H1 (cell line): ENCODE measurements around the gene GALNT2. TPM values are rescaled to one million over a fixed set of nuclear protein-coding genes. Genes with fewer than 3 reads are reported as not detected.

ENCODE experiments used
- CTCF ChIA-PET: fragments of 300-600 bp; sonication (Branson Sonifier 250); formaldehyde crosslinking; loops from one replicate; lab custom pipeline; 2021; ENCODE audit not compliant: partially characterized antibody; lab: Charles Lee
- POLR2A ChIA-PET: fragments of 300-600 bp; sonication (Branson Sonifier 250); formaldehyde crosslinking; loops from one replicate; lab custom pipeline; 2021; ENCODE audit warnings: inconsistent platforms; ENCODE audit not compliant: partially characterized antibody; lab: Charles Lee
- DNase-seq, 2 experiments: peaks; one replicate each; pipeline versions ENCODE4 v3.0.0 to v3.0.0-alpha.2; 2010 to 2022; ENCODE audit warnings: low spot score in 2 of 2, low read depth in 1 of 2, mixed read lengths in 1 of 2
- FAIRE-seq: peaks from 2 replicates; lab custom pipeline; 2011; peaks lifted over from hg19 to GRCh38; lab: Jason Lieb, UNC
- H2AFZ ChIP-seq: 2 replicates; pipeline ENCODE4 v1.8.1; 2012; ENCODE audit warnings: low read length, inconsistent platforms
- H2AK5ac ChIP-seq: 2 replicates; pipeline ENCODE4 v1.6.1; 2013; ENCODE audit warnings: low read depth, low read length
- H2BK120ac ChIP-seq: replicated peaks from 2 replicates; pipeline ENCODE3; 2013; ENCODE audit warnings: low read depth, low read length, inconsistent platforms
- H2BK12ac ChIP-seq: 2 replicates; pipeline ENCODE4 v1.6.1; 2013; ENCODE audit warnings: low read depth, low read length
- H2BK15ac ChIP-seq: 2 replicates; pipeline ENCODE4 v1.6.1; 2013; ENCODE audit warnings: low read length
- H2BK20ac ChIP-seq: 2 replicates; pipeline ENCODE4 v1.6.1; 2013; ENCODE audit warnings: low read length
- H2BK5ac ChIP-seq: 2 replicates; pipeline ENCODE4 v1.6.1; 2013; ENCODE audit warnings: low read depth, low read length
- H3K14ac ChIP-seq: 2 replicates; pipeline ENCODE4 v1.6.1; 2013; ENCODE audit warnings: inconsistent platforms; ENCODE audit not compliant: insufficient read length
- H3K18ac ChIP-seq: 2 replicates; pipeline ENCODE4 v1.6.1; 2013; ENCODE audit warnings: low read length; ENCODE audit errors: extremely low read depth
- H3K23ac ChIP-seq: 2 replicates; pipeline ENCODE4 v1.6.1; 2013; ENCODE audit warnings: inconsistent platforms; ENCODE audit not compliant: insufficient read length
- H3K23me2 ChIP-seq: 2 replicates; pipeline ENCODE4 v1.6.1; 2013; ENCODE audit warnings: low read depth, low read length
- H3K27ac ChIP-seq: 2 replicates; pipeline ENCODE4 v1.6.1; 2011; ENCODE audit warnings: low read depth, low read length, inconsistent platforms
- H3K27me3 ChIP-seq, 4 experiments: replicated peaks in 1 of 4; 1 replicate in 1 of 4; 2 replicates in 3 of 4; pipeline versions ENCODE4 v1.6.1 to v1.8.1; 2011 to 2013; ENCODE audit warnings: low read length in 3 of 4, mild to moderate bottlenecking in 3 of 4, inconsistent platforms in 2 of 4, mixed read lengths in 2 of 4, moderate library complexity in 1 of 4; ENCODE audit not compliant: control insufficient read depth in 3 of 4, insufficient read depth in 3 of 4; ENCODE audit errors: extremely low read depth in 1 of 4
- H3K36me3 ChIP-seq, 4 experiments: 2 replicates each; pipeline versions ENCODE4 v1.6.1 to v1.8.1; 2011 to 2013; ENCODE audit warnings: mild to moderate bottlenecking in 4 of 4, low read length in 3 of 4, moderate library complexity in 2 of 4, control low read depth in 1 of 4, inconsistent platforms in 1 of 4; ENCODE audit not compliant: insufficient read depth in 4 of 4, control insufficient read depth in 2 of 4
- H3K4ac ChIP-seq: replicated peaks from 2 replicates; pipeline ENCODE3; 2013; ENCODE audit warnings: low read length, low read depth, mixed read lengths, inconsistent platforms; ENCODE audit not compliant: insufficient read length
- H3K4me1 ChIP-seq, 4 experiments: replicated peaks in 1 of 4; 1 replicate in 1 of 4; 2 replicates in 3 of 4; pipeline versions ENCODE4 v1.6.1 to v1.8.1; 2011 to 2013; ENCODE audit warnings: low read length in 3 of 4, inconsistent platforms in 2 of 4, mixed read lengths in 1 of 4; ENCODE audit not compliant: insufficient read depth in 4 of 4, control insufficient read depth in 3 of 4
- H3K4me2 ChIP-seq, 2 experiments: 2 replicates each; pipeline versions ENCODE4 v1.6.1 to v1.8.1; 2011 to 2013; ENCODE audit warnings: low read depth in 2 of 2, low read length in 2 of 2, control low read depth in 1 of 2, inconsistent platforms in 1 of 2, mild to moderate bottlenecking in 1 of 2; ENCODE audit not compliant: insufficient read depth in 1 of 2
- H3K4me3 ChIP-seq, 4 experiments: fragments of 200-600, 300-600 bp in 1 of 4; sonication (generic), shearing (Covaris generic), sonication (Bioruptor Twin) in 1 of 4; 2 replicates each; pipeline versions ENCODE4 v1.5.1 to v1.8.1; 2011 to 2016; ENCODE audit warnings: low read length in 4 of 4, low read depth in 3 of 4, control low read depth in 2 of 4, inconsistent platforms in 2 of 4, mild to moderate bottlenecking in 2 of 4, mixed read lengths in 1 of 4, moderate library complexity in 1 of 4; ENCODE audit not compliant: insufficient read depth in 2 of 4; ENCODE audit errors: extremely low read depth in 1 of 4
- H3K56ac ChIP-seq: replicated peaks from 2 replicates; pipeline ENCODE3; 2013; ENCODE audit warnings: low read depth, mild to moderate bottlenecking, mixed read lengths, low read length, inconsistent platforms; ENCODE audit not compliant: insufficient read length
- H3K79me1 ChIP-seq: 2 replicates; pipeline ENCODE4 v1.6.1; 2013; ENCODE audit warnings: low read depth, low read length, control low read depth
- H3K79me2 ChIP-seq, 2 experiments: 2 replicates each; pipeline versions ENCODE4 v1.6.1 to v1.8.1; 2012 to 2013; ENCODE audit warnings: low read length in 2 of 2, mild to moderate bottlenecking in 2 of 2, inconsistent platforms in 1 of 2; ENCODE audit not compliant: insufficient read depth in 2 of 2, control insufficient read depth in 1 of 2
- H3K9ac ChIP-seq, 4 experiments: replicated peaks in 1 of 4; 1 replicate in 1 of 4; 2 replicates in 3 of 4; pipeline versions ENCODE4 v1.6.1 to v1.8.1; 2011 to 2013; ENCODE audit warnings: low read depth in 3 of 4, low read length in 3 of 4, control low read depth in 2 of 4, mild to moderate bottlenecking in 2 of 4, moderate library complexity in 2 of 4, inconsistent platforms in 1 of 4; ENCODE audit errors: extremely low read depth in 1 of 4
- H3K9me3 ChIP-seq, 2 experiments: 2 replicates each; pipeline versions ENCODE4 v1.6.1 to v1.8.1; 2012 to 2013; ENCODE audit warnings: mild to moderate bottlenecking in 2 of 2, moderate library complexity in 2 of 2, control low read depth in 1 of 2, inconsistent platforms in 1 of 2, low read depth in 1 of 2, low read length in 1 of 2, mixed read lengths in 1 of 2; ENCODE audit not compliant: insufficient read depth in 2 of 2
- H4K20me1 ChIP-seq, 2 experiments: replicated peaks in 1 of 2; 2 replicates each; pipeline versions ENCODE3 to v1.8.1; 2011 to 2013; ENCODE audit warnings: inconsistent platforms in 2 of 2, low read length in 2 of 2, mild to moderate bottlenecking in 1 of 2; ENCODE audit not compliant: insufficient read depth in 2 of 2, control insufficient read depth in 1 of 2
- H4K5ac ChIP-seq: 2 replicates; pipeline ENCODE4 v1.6.1; 2013; ENCODE audit warnings: low read length, low read depth, mixed read lengths, inconsistent platforms; ENCODE audit not compliant: insufficient read length
- H4K8ac ChIP-seq: 2 replicates; pipeline ENCODE4 v1.8.0; 2013; ENCODE audit warnings: mild to moderate bottlenecking, moderate library complexity, low read length, inconsistent platforms; ENCODE audit not compliant: insufficient read depth; ENCODE audit errors: extremely low read depth
- H4K91ac ChIP-seq: replicated peaks from 2 replicates; pipeline ENCODE3; 2013; ENCODE audit warnings: low read length, mixed read lengths, inconsistent platforms; ENCODE audit not compliant: insufficient read length
- ATF3 ChIP-seq: IDR thresholded peaks from 2 replicates; pipeline ENCODE4 v1.6.1; 2011; ENCODE audit warnings: low read depth, mild to moderate bottlenecking, low read length; ENCODE audit not compliant: insufficient read depth
- CHD1 ChIP-seq: IDR thresholded peaks from 2 replicates; pipeline ENCODE4 v1.6.1; 2012; ENCODE audit warnings: low read depth, low read length, improper control_type of control experiment
- CREB1 ChIP-seq: IDR thresholded peaks from 2 replicates; pipeline ENCODE4 v1.6.1; 2012; ENCODE audit warnings: inconsistent platforms
- E2F6 ChIP-seq: IDR thresholded peaks from 2 replicates; pipeline ENCODE4 v1.6.1; 2012; ENCODE audit warnings: inconsistent platforms
- EP300 ChIP-seq, 2 experiments: IDR thresholded peaks; 1 replicate in 1 of 2; 2 replicates in 1 of 2; pipeline ENCODE4 v1.6.1; 2011 to 2012; ENCODE audit warnings: low read depth in 2 of 2, low read length in 2 of 2, mild to moderate bottlenecking in 2 of 2, borderline replicate concordance in 1 of 2, inconsistent platforms in 1 of 2, moderate library complexity in 1 of 2
- FOSL1 ChIP-seq: IDR thresholded peaks from 2 replicates; pipeline ENCODE4 v1.6.1; 2011; ENCODE audit warnings: mild to moderate bottlenecking, low read depth, low read length, moderate library complexity; ENCODE audit not compliant: insufficient read depth
- JUN ChIP-seq: IDR thresholded peaks from 2 replicates; pipeline ENCODE4 v1.6.1; 2011; ENCODE audit warnings: low read depth, mild to moderate bottlenecking, improper control_type of control experiment, low read length
- MAFK ChIP-seq: IDR thresholded peaks from 2 replicates; pipeline ENCODE4 v1.6.1; 2012; ENCODE audit warnings: low read depth, mild to moderate bottlenecking, improper control_type of control experiment, low read length
- PHF8 ChIP-seq: fragments of 200-600 bp; sonication (generic); conservative IDR thresholded peaks from 2 replicates; pipeline ENCODE4 v1.7.1; 2012; ENCODE audit warnings: low read depth, mild to moderate bottlenecking, inconsistent platforms, low read length, moderate library complexity
- RBBP5 ChIP-seq: IDR thresholded peaks from 2 replicates; pipeline ENCODE4 v1.7.1; 2012; ENCODE audit warnings: low read depth, mild to moderate bottlenecking, inconsistent platforms, low read length, moderate library complexity, borderline replicate concordance
- SIX5 ChIP-seq: IDR thresholded peaks from 2 replicates; pipeline ENCODE4 v1.6.1; 2011; ENCODE audit warnings: mild to moderate bottlenecking, low read depth, low read length
- WGBS, 2 experiments: shearing (Covaris generic) in 1 of 2; methylation state at CpG; one replicate each; pipeline versions ENCODE4 v1.1.6 to v1.1.7; 2013 to 2015; ENCODE audit warnings: low lambda C conversion rate in 2 of 2, mixed read lengths in 2 of 2, inconsistent platforms in 1 of 2, low coverage in 1 of 2, missing lambda C conversion rate in 1 of 2; ENCODE audit not compliant: insufficient replicate concordance in 2 of 2, insufficient coverage in 1 of 2, insufficient read length in 1 of 2; ENCODE audit errors: extremely low coverage in 1 of 2, missing lambda C conversion rate in 1 of 2; 5-methylcytosine and 5-hydroxymethylcytosine counted together
- polyA plus RNA-seq, 7 experiments: library from polyadenylated mRNA; depleted of rRNA in 3 of 7; stranded (reverse) in 5 of 7; unstranded in 2 of 7; fragments of >200 nt in 5 of 7; fragments of 200-250 nt in 2 of 7; gene quantifications; 1 replicate in 5 of 7; 2 replicates in 1 of 7; 4 replicates in 1 of 7; pipeline versions ENCODE4 v1.2.1 to v1.2.3, GENCODE V29; 2011 to 2013; ENCODE audit warnings: missing spikeins in 2 of 7, mixed read lengths in 2 of 7
- total RNA-seq: library from RNA; stranded (reverse); fragmentation: NEBNext Ultra II Directional; extraction: Animal tissue kit (Norgen Biotek cat#: 25700); gene quantifications from 2 replicates; pipeline ENCODE4 v1.2.1, GENCODE V29; 2021

Gene GALNT2
- total and polyA plus RNA-seq, 2 of the 8 experiments (the other 6 are each of a cell fraction or from before 2014, with no cell fraction given), result 34.5 to 75.3 TPM

- H3K9me3 ChIP-seq, result peaks cover 8 to 9% of the 10 kb centered on the region in 2 experiments; a peak in 3 of 4 replicates
- no peak overlapping the region for H2BK15ac ChIP-seq
- no peak overlapping the region for H3K4ac ChIP-seq
- no peak overlapping the region; the same call in 1 of the 2 replicates for H4K8ac ChIP-seq
- H3K27ac ChIP-seq, result no peak overlapping the region
- no peak overlapping the region for H3K4me2 ChIP-seq
- FAIRE-seq (no peak), DNase-seq (no peak)
- peaks cover 13 to 95% of the 10 kb centered on the region in 2 experiments; a peak in 3 of 4 replicates for H3K79me2 ChIP-seq
- no peak overlapping the region for H4K5ac ChIP-seq
- no peaks in the 10 kb centered on the region; a peak in 1 of 8 replicates for H3K36me3 ChIP-seq
- H3K4me3 ChIP-seq, result no peak overlapping the region
- peaks cover 0 to 15% (median 5%) of the 10 kb centered on the region in 4 experiments; a peak in 5 of 7 replicates for H3K4me1 ChIP-seq
- no peak overlapping the region for H2BK20ac ChIP-seq
- H3K23ac ChIP-seq, result no peak overlapping the region
- H3K27me3 ChIP-seq, result no peaks in the 10 kb centered on the region
- no peak overlapping the region for H3K56ac ChIP-seq
- H2BK12ac ChIP-seq, result no peak overlapping the region
- H2BK120ac ChIP-seq, result no peak overlapping the region
- 87% methylated on average over 9 of the region's 9 CpGs; no CpG with 5 or more reads in 1 of the 2 experiments for WGBS, 2 experiments
- ChIA-PET POLR2A (no interaction called here), CTCF (interaction anchor here (1.5 to 3.1 kb wide), 3 partner anchors 15 to 37 kb away, joined by 4 to 15 read pairs (median 8); no protein-coding TSS in a partner anchor)
- peak overlapping the region; percentile 62; the same call in 1 of the 2 replicates for H3K18ac ChIP-seq
- H3K14ac ChIP-seq, result no peak overlapping the region
- peak overlapping the region; percentile 38; the same call in 1 of the 2 replicates for H2BK5ac ChIP-seq
- peaks cover 31% of the 10 kb centered on the region for H3K79me1 ChIP-seq
- H4K20me1 ChIP-seq, result peaks cover 7 to 14% of the 10 kb centered on the region in 2 experiments
- H2AK5ac ChIP-seq, result no peak overlapping the region
- H3K23me2 ChIP-seq, result no peaks in the 10 kb centered on the region
- no peak overlapping the region for H4K91ac ChIP-seq
- no peak overlapping the region for H3K9ac ChIP-seq
- no peak overlapping the region for H2AFZ ChIP-seq
- TF ChIP-seq E2F6, result no peak
- no peak for TF ChIP-seq RBBP5
- TF ChIP-seq CHD1, result no peak
- TF ChIP-seq MAFK, result no peak
- no peak for TF ChIP-seq CREB1
- TF ChIP-seq FOSL1, result no peak
- TF ChIP-seq ATF3, result no peak
- TF ChIP-seq SIX5, result no peak
- TF ChIP-seq JUN, result no peak
- TF ChIP-seq PHF8, result no peak
- no peak for TF ChIP-seq EP300 (IDR thresholded peaks at IDR 0.05; ENCODE audit: borderline replicate concordance in 1 of 2, low read depth in 2 of 2, low read length in 2 of 2)
Measured at GRCh38 chr1:230084408-230085177, 17.6 kb downstream of the GALNT2 start.
